Femur (tissue), 1 donor: ENCODE data around the gene ARID1B.
"Not testable (repeated sequence)": the region's sequence is repeated elsewhere in the genome, so short reads cannot be mapped to it uniquely, and the experiment has no call there.

Experiments
- DNase-seq: peaks from one replicate; pipeline ENCODE4 v3.0.0-alpha.2; 2017

The ARID1B gene

GRCh38 chr6:156972145-156972544 lies 195.0 kb downstream of the ARID1B start:
- DNase-seq: no peak

DNA sequence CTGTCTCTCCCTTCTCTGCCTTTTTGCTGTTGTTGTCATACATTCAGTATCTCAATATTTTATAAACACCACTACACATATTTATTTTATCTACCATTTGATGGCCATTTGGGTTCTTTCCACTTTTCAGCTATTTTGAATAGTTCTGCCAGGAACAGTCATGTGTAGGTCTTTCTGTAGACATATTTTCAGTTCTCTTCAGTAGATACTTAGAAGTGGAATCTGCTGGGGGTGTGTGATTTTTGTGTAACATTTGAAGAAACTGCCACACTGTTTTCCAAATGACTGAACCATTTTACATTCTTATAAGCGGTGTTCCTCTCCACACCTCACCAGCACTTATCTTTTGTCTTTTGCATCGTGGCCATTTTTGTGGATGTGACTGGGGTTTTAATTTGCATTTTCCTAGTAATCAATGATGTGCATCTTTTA lies 197.7 kb downstream of the ARID1B start:
- DNase-seq: no peak

- no peak for DNase-seq
These were observed 198.2 kb downstream of the ARID1B start for GRCh38 chr6:156975414-156975813.

DNA sequence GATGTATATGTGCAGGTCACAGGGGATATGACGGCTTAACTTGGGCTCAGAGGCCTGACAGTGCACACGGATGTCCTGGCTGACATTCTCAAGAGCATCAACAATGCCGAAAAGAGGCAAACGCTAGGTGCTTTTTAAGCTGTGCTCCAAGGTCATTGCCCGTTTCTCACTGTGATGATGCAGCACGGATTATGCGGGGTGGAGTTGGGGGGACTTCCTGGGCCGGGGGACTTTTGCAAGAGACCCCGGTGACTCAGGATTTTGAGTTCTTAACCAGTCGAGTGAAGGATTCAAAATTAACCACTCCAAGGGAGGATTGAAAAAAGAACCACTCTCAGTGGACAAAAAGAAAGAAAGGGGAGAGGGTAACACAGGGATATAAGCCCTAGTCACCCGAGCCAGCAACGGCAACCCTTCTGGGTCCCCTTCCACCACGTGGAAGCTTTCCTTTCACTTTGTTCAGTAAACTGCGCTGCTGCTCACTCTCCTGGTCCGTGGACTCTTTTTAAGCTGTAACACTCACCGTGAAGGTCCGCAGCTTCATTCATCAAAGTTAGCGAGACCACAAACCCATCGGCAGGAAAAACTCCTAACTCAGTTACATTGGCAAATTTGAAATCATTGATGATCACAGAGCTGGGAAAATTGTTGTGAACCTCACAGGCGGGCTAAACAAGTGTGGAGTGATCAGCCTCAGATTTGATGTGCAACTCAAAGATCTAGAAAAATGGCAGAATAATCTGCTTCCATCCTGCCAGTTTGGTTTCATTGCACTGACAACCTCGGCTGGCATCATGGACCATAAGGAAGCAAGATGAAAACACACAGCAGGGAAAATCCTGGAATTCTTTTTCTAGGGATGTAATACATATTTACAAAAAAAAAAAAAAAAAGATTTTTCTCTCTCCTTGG lies 199.3 kb downstream of the ARID1B start:
- no peak for DNase-seq

GRCh38 chr6:156977527-156978291 lies 200.5 kb downstream of the ARID1B start:
- no peak for DNase-seq

GRCh38 chr6:156978948-156979347 lies 201.8 kb downstream of the ARID1B start:
- no peak for DNase-seq

DNA sequence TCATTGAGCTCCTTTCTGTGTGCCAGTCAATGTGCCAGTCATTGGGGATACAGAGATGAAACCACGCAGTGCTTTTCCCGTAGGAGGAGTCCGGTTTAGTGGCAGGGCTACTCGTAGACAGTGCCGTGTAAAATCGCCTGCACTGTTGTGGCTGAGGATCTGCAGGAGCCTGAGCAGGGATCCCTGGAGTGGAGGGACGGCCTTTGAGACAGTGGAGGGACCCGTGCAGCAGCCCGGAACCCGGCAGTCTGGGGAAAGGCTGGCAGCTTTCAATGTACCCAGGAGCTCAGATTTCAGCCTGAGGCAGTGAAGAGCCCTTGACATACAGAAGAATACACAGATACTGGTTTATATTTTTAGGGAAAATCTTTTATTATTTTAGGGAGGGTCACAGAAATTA lies 203.3 kb downstream of the ARID1B start:
- DNase-seq: no peak

DNA sequence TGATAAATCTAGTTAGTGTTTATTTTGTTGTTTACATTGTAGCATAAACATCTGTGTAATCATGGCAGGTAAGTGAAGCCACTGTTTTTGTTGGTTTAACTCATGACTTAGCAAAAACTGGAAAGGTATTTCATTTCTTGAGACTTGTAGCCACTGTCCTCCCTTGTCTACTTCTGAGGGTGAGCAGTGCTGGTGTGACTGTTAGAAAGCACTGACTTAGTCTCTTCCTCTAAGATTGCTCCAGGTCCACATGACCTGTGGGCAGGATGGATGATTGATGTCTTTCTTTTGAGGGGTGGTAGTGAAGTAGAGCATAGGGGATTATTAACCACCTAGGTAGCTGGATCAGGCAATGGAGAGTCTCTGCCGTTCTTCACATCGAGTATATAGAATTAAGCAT lies 203.8 kb downstream of the ARID1B start:
- no peak for DNase-seq

- DNase-seq: no peak
These were observed 205.0 kb downstream of the ARID1B start for GRCh38 chr6:156982168-156982567.

DNA sequence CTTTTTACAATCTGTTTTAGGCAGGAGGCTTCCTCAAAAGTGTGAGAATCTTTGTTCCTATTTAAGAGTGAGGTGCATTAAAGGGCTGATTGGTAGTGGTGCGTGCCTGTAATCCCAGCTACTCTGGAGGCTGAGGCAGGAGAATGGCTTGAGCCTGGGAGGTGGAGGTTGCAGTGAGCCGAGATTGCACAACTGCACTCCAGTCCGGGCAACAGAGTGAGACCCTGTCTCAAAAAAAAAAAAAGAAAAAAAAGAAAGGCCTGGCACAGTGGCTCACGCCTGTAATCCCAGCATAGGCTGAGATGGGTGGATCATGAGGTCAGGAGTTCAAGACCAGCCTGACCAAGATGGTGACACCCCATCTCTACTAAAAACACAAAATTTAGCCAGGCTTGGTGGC lies 205.7 kb downstream of the ARID1B start:
- DNase-seq: not testable (repeated sequence)

- DNase-seq: no peak
These were observed 207.1 kb downstream of the ARID1B start for GRCh38 chr6:156984178-156984738.

- DNase-seq: no peak
These were observed 208.1 kb downstream of the ARID1B start for GRCh38 chr6:156985309-156985708.

GRCh38 chr6:156988276-156989158 lies 211.3 kb downstream of the ARID1B start:
- DNase-seq: no peak

DNA sequence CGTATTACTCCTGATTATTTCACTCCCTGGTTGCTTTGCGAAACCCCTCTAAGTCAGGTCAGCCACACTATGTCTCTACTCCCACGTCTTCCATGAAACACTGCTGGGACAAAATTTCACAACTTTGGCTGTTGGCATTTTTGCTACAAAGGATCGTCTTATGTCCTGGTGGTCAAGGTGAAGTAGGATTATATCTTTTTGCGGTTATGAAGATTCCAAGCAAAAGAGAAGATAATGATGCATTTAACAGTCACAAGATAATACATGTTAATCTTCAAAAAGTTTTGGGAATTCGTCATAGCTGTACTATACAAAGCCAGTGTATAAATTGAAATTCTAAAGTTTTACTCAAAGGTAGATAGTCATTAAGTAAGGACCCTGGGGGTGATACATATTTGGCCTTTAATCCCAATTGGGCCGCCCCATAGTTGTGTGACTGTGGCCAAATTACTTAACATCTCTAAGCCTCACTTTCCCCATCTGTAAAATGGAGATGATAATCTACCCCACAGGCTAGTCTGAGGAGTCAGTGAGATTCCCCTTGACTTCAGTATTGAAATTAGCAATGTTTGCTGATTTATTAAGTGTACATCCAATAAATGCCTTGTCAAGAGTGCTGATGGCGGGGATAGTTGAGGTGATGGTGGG lies 212.1 kb downstream of the ARID1B start:
- no peak for DNase-seq

DNA sequence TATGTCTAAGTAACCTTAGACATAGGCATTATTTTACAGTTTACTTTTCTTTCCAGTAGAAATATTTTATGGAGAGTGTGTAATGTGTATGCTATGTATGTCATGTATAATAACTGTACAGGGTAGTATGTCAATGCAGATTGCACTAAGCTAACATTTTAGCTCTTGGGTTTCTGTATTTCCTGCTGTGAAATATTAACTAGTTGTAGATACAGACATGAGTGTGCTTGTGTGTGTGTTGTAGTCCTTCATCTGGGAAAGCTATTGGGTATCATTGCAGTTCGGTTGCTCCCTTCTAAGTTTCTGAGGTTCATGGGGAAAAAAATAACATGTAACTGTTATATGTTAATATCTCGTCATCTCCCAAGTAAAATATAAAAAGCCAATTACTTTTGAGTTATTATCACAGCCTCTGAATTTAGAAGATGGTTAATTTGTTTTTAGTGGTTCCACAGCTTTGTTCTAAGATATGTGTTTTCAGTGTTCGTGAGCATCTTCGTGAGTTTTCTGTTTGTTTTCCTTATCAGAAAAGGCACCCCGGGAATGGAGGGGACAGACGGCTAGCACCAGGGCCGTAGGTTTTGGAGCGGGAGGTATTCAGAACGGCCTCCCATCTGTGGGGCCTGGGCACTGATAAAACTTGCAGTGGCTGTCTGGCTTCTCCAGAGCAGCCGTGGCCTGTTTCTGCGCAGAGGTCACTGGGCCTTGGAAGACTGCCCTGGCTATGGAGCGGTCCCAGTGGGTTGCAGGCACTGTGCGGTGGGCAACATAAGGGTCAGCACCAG lies 215.0 kb downstream of the ARID1B start:
- no peak for DNase-seq

DNA sequence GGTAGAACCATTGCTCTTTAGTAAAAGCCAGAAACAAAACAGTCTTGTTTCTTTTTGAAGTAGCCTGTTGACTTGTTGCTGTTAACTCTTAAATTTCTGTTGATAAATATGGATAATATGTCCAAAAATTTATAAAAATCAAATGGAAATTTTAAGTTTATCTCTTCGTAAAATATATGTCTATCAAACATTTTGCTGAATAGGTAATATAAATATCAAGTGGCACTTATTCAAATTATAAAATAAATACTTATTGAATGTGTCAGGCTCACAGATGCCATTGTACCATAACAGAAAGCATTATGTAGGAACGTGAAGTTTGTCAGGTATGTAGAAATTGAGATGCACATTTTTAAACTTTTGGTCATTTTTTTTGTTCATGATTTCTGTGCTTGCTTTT lies 216.5 kb downstream of the ARID1B start:
- no peak for DNase-seq

DNA sequence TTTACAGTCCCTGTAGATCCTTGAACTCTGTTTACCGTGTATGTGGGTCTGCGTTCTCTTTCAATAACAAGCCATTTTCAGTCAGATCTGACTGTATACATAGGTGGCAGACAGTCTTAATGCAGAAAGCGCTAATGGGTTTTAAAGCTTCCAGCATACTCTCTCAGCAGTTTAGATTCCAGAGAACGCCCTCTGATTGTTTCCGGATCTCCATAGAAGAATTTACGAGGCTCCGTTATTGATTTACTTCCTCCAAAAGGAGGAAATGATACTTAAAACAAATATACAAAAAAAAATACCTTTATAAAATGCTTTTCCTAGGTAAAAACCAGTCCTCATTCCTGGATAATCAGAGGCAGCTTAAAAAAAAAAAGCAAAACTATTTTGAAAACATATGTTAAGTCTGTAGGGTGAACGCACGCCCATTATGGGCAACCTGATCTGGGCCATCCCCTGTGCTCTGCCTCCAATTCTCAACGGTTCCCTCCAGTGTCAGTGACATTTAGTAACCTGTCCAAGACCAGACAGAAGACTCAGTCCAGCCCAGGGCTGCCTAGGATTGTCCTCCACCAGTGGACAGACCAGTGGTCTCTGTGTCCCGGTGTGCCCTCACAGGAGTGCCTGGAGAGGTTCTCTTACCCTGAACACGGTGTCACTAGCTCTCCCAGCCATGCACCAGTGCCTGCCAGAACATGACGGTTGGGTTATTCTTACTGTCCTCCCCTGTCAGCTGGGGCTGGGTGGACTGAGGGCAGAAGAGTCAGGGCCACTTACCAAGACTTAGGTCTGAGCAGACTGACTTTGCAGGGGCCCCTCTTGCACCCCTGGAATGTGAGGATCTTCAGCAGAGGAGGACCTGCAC lies 217.3 kb downstream of the ARID1B start:
- DNase-seq: no peak

DNA sequence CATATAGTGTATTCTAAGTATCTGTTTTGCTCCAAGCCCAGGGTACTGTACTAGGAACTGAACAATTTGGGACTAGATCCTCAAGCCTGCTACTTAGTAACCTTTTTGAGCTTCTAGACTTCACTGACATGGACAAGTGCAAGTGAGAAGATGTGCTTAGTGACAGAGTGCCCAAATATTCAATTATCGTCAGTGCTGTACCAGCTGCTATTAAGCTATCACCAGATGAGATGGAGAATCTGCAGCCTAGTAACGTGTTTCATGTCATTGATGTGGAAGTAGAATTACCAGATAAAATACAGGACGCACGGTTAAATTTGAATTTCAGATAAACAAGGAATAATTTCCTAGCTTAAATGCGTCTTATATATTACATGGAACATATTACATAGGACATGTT lies 218.3 kb downstream of the ARID1B start:
- no peak for DNase-seq

DNA sequence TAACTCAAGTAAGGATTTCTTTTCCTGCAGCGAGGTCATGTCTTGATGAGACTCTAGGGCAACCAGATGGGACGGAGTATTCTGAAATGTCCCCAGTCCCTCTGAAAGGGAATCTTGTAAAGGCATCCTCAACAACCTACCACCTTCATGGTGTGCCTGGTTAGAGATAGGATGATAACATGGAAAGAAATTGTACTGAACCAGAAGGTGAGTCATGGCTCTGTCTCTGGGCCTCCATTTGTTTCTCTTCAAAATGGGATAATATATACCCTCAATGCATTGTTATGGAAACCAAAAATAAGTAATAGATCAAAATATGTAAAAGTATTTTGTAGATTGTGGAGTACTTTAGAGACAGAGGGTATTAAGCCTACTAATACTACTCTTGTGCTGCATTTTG lies 219.1 kb downstream of the ARID1B start:
- no peak for DNase-seq

DNA sequence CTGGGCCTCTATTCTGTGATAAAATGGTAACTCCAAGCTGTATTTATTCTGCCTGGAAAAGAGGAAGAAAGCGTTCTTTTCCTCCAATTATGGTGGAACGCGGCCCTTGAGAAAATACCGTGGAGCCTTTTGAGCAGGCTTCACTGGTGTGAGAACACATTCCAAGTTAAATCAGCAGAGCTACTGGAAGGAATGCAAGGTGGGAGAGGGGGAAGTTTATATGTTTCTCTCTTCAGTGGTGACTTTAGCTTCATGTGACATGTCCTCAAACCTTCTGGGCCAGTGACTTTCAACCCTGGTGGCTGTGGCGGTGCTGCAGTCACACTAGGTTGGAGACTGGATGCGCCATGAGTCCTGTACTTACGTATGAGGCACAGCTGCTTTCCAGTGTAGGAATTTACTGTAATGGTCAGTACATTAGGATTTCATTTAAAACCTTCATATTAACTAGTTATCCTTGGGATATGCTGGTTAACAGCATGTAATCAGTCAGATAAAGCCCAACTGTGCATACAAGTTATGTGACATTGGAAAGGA lies 221.7 kb downstream of the ARID1B start:
- DNase-seq: no peak
